GM10266 (cell line): Measurements from ENCODE around the gene SH3TC2.

Experiments used
- DNase-seq: peaks from one replicate; pipeline ENCODE4 v3.0.0; 2012; ENCODE audit errors: extremely low spot score
- TF ChIP-seq, protein P1 (sequence below): IDR thresholded peaks from 2 replicates; pipeline ENCODE4 v1.5.1; 2012; ENCODE audit warnings: mild to moderate bottlenecking, low read depth; ENCODE audit not compliant: control insufficient read depth, insufficient read depth; ENCODE audit errors: missing control alignments

Gene SH3TC2

DNA sequence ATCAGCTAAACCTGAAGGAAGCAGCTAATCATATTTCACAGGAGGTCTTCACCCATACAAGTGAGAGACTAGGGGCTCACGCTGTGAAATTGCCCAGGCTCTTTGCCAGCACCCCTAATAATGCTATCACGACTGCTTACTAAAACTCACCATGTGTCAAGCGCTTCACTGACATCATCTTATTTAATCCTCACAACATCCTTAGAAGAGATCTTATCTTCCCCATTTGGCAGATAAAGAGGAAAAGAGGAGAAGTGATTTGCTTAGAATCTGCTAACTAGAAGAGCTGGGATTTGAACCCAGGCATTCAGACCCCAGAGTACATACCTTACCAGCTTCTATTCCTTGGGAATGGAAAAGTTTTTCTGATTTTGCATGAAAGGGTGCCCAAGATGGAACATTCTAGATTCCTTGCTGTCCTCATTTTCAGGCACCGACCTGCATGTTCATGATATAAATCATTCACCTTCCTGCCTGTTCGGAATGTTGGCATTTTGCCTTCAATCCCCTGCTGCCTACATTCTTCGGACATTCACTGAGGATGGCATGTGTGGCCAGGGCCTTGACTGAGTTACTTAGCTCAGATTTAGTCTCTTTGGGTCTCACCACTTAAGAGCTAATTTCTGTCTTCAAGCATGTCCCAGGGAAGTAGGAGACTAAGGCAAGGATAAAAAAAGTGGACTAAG is 88.1 kb downstream of the SH3TC2 start:
- TF ChIP-seq, protein P1, sequence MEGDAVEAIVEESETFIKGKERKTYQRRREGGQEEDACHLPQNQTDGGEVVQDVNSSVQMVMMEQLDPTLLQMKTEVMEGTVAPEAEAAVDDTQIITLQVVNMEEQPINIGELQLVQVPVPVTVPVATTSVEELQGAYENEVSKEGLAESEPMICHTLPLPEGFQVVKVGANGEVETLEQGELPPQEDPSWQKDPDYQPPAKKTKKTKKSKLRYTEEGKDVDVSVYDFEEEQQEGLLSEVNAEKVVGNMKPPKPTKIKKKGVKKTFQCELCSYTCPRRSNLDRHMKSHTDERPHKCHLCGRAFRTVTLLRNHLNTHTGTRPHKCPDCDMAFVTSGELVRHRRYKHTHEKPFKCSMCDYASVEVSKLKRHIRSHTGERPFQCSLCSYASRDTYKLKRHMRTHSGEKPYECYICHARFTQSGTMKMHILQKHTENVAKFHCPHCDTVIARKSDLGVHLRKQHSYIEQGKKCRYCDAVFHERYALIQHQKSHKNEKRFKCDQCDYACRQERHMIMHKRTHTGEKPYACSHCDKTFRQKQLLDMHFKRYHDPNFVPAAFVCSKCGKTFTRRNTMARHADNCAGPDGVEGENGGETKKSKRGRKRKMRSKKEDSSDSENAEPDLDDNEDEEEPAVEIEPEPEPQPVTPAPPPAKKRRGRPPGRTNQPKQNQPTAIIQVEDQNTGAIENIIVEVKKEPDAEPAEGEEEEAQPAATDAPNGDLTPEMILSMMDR: no peak
- DNase-seq: no peak

- TF ChIP-seq, protein P1: no peak
- no peak for DNase-seq
Measured at GRCh38 chr5:148973455-148973854, 89.4 kb downstream of the SH3TC2 start.

GRCh38 chr5:148972974-148973374 is 89.9 kb downstream of the SH3TC2 start:
- no peak for DNase-seq
- TF ChIP-seq, protein P1: no peak

- no peak for DNase-seq
- TF ChIP-seq, protein P1: no peak
Measured at GRCh38 chr5:148972396-148972795, 90.5 kb downstream of the SH3TC2 start.

DNA sequence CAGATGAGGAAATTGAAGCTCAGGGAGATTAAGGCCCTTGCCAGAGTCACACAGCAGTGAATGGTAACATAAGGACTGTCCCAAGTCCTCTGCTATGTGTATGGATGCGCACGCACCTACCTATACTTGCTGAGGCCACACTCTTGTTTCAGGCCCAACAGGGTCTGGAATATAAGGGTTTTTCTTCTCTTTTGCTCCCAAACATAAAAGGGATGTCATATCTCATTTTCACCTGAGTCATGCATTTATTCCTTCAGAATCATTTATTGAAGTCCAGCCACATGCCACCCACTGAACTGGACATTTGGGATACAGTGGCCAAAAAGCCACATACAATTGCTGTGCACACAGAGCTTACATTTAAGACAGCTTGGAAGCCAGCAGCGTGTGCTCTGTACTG is 92.0 kb downstream of the SH3TC2 start:
- DNase-seq: no peak
- TF ChIP-seq, protein P1: no peak

- DNase-seq: no peak
Measured at GRCh38 chr5:148970228-148970627, 92.6 kb downstream of the SH3TC2 start.

GRCh38 chr5:148969291-148969690 is 93.6 kb downstream of the SH3TC2 start:
- TF ChIP-seq, protein P1: no peak
- no peak for DNase-seq

More at GRCh38 chr5:148970228-148970627, 92.6 kb downstream of the SH3TC2 start:
- TF ChIP-seq, protein P1: no peak
